HEK293 (cell line): ENCODE results near the gene DAP.
A peak's percentile ranks its signal among the peaks of the same experiment; 100 is the strongest.

Experiments
- CTCF ChIA-PET: fragments of 350-600 bp; formaldehyde crosslinking; extraction: SDS; loops from one replicate; lab custom pipeline; 2021; ENCODE audit warnings: antibody characterized with exemption; lab: Yijun Ruan, JAX
- POLR2A ChIA-PET: fragments of 300-600 bp; formaldehyde crosslinking; extraction: SDS; loops from one replicate; lab custom pipeline; 2020; ENCODE audit warnings: antibody characterized with exemption, inconsistent platforms; lab: Yijun Ruan, JAX
- H3K27ac ChIP-seq: fragments of 200-500 bp; sonication (Bioruptor generic); 2 replicates; pipeline ENCODE4 v1.5.1; 2014; ENCODE audit warnings: low read depth, low read length, control low read depth, inconsistent platforms; ENCODE audit errors: extremely low read depth
- H3K36me3 ChIP-seq, 2 experiments: fragments of 200-500 bp in 1 of 2; sonication (Bioruptor generic) in 1 of 2; 1 replicate in 1 of 2; 2 replicates in 1 of 2; pipeline ENCODE4 v1.5.1; 2014 to 2017; ENCODE audit warnings: inconsistent platforms in 2 of 2, low read length in 2 of 2; ENCODE audit not compliant: control insufficient read depth in 2 of 2, insufficient read depth in 1 of 2
- H3K4me1 ChIP-seq: fragments of 200-500 bp; sonication (Bioruptor generic); 2 replicates; pipeline ENCODE4 v1.5.1; 2014; ENCODE audit warnings: mild to moderate bottlenecking, low read length, inconsistent platforms; ENCODE audit not compliant: control insufficient read depth, insufficient read depth
- H3K4me3 ChIP-seq: 2 replicates; pipeline ENCODE4 v1.5.1; 2011; ENCODE audit warnings: low read depth, mild to moderate bottlenecking, control low read depth, low read length, moderate library complexity
- H3K9me3 ChIP-seq: fragments of 200-500 bp; sonication (Bioruptor generic); 2 replicates; pipeline ENCODE4 v1.5.1; 2014; ENCODE audit warnings: low read depth, low read length, inconsistent platforms; ENCODE audit not compliant: control insufficient read depth, insufficient read depth
- BCL11A ChIP-seq: fragments of 450-650 bp; formaldehyde crosslinking; IDR thresholded peaks from 2 replicates; pipeline ENCODE4 v1.5.1; 2016; ENCODE audit warnings: low read depth, missing biosample characterization, missing genetic modification characterization
- BCL11B ChIP-seq: fragments of 450-650 bp; formaldehyde crosslinking; IDR thresholded peaks from 2 replicates; pipeline ENCODE4 v1.5.1; 2016; ENCODE audit warnings: low read depth, missing biosample characterization, missing genetic modification characterization
- GLIS2 ChIP-seq: fragments of 450-650 bp; formaldehyde crosslinking; IDR thresholded peaks from 2 replicates; pipeline ENCODE4 v1.5.1; 2016; ENCODE audit warnings: missing biosample characterization, missing genetic modification characterization
- IKZF3 ChIP-seq: fragments of 450-650 bp; IDR thresholded peaks from 2 replicates; pipeline ENCODE4 v1.5.0; 2018; ENCODE audit warnings: missing biosample characterization, mild to moderate bottlenecking, missing genetic modification characterization, moderate library complexity
- MZF1 ChIP-seq: fragments of 450-650 bp; formaldehyde crosslinking; IDR thresholded peaks from 2 replicates; pipeline ENCODE4 v1.5.1; 2017; ENCODE audit warnings: missing biosample characterization, missing genetic modification characterization, borderline replicate concordance
- REPIN1 ChIP-seq: fragments of 450-650 bp; formaldehyde crosslinking; IDR thresholded peaks from 2 replicates; pipeline ENCODE4 v1.5.1; 2017; ENCODE audit warnings: missing biosample characterization, missing genetic modification characterization, low read depth
- SETDB1 ChIP-seq: IDR thresholded peaks from one replicate; pipeline ENCODE4 v1.6.1; 2017; ENCODE audit warnings: mild to moderate bottlenecking, low read length, moderate library complexity, mixed read lengths; ENCODE audit not compliant: insufficient read length
- SP7 ChIP-seq: fragments of 450-650 bp; formaldehyde crosslinking; IDR thresholded peaks from 2 replicates; pipeline ENCODE4 v1.5.1; 2016; ENCODE audit warnings: missing biosample characterization, missing genetic modification characterization
- YY1 ChIP-seq: fragments of 450-650 bp; formaldehyde crosslinking; IDR thresholded peaks from 2 replicates; pipeline ENCODE4 v1.5.1; 2018; ENCODE audit warnings: missing biosample characterization, missing genetic modification characterization
- ZBTB48 ChIP-seq: fragments of 450-650 bp; formaldehyde crosslinking; IDR thresholded peaks from 2 replicates; pipeline ENCODE4 v1.5.1; 2016; ENCODE audit warnings: missing biosample characterization, missing genetic modification characterization
- ZNF114 ChIP-seq: fragments of 450-650 bp; formaldehyde crosslinking; IDR thresholded peaks from 2 replicates; pipeline ENCODE4 v1.5.0; 2017; ENCODE audit warnings: missing biosample characterization, missing genetic modification characterization
- ZNF24 ChIP-seq: fragments of 450-650 bp; formaldehyde crosslinking; IDR thresholded peaks from 2 replicates; pipeline ENCODE4 v1.5.1; 2016; ENCODE audit warnings: missing biosample characterization, missing genetic modification characterization
- ZNF544 ChIP-seq: fragments of 450-650 bp; formaldehyde crosslinking; IDR thresholded peaks from 2 replicates; pipeline ENCODE4 v1.5.0; 2017; ENCODE audit warnings: missing biosample characterization, missing genetic modification characterization
- ZNF555 ChIP-seq: fragments of 450-650 bp; formaldehyde crosslinking; conservative IDR thresholded peaks from 2 replicates; pipeline ENCODE4 v1.5.1; 2017; ENCODE audit warnings: missing biosample characterization, mild to moderate bottlenecking, missing genetic modification characterization, inconsistent platforms
- ZNF558 ChIP-seq: fragments of 450-650 bp; formaldehyde crosslinking; IDR thresholded peaks from 2 replicates; pipeline ENCODE4 v1.5.1; 2016; ENCODE audit warnings: missing biosample characterization, missing genetic modification characterization
- ZNF600 ChIP-seq: fragments of 450-650 bp; formaldehyde crosslinking; IDR thresholded peaks from 2 replicates; pipeline ENCODE4 v1.5.1; 2016; ENCODE audit warnings: missing biosample characterization, missing genetic modification characterization
- ZNF621 ChIP-seq: fragments of 450-650 bp; formaldehyde crosslinking; IDR thresholded peaks from 2 replicates; pipeline ENCODE4 v1.5.1; 2017; ENCODE audit warnings: missing biosample characterization, missing genetic modification characterization
- ZNF623 ChIP-seq: fragments of 450-650 bp; formaldehyde crosslinking; IDR thresholded peaks from 2 replicates; pipeline ENCODE4 v1.5.1; 2016; ENCODE audit warnings: missing biosample characterization, missing genetic modification characterization
- ZNF626 ChIP-seq: fragments of 450-650 bp; sonication (Bioruptor Pico); formaldehyde crosslinking; IDR thresholded peaks from 2 replicates; pipeline ENCODE4 v1.5.1; 2018; ENCODE audit warnings: missing biosample characterization, missing genetic modification characterization, inconsistent platforms
- ZNF776 ChIP-seq: fragments of 450-650 bp; formaldehyde crosslinking; IDR thresholded peaks from 2 replicates; pipeline ENCODE4 v1.5.0; 2017; ENCODE audit warnings: missing biosample characterization, missing genetic modification characterization, borderline replicate concordance
- ZNF791 ChIP-seq: fragments of 450-650 bp; formaldehyde crosslinking; IDR thresholded peaks from 2 replicates; pipeline ENCODE4 v1.5.1; 2016; ENCODE audit warnings: missing biosample characterization, missing genetic modification characterization
- ZSCAN5A ChIP-seq: fragments of 450-650 bp; formaldehyde crosslinking; IDR thresholded peaks from 2 replicates; pipeline ENCODE4 v1.5.1; 2016; ENCODE audit warnings: missing biosample characterization, missing genetic modification characterization
- ZXDB ChIP-seq: fragments of 450-650 bp; formaldehyde crosslinking; IDR thresholded peaks from 2 replicates; pipeline ENCODE4 v1.5.1; 2016; ENCODE audit warnings: missing biosample characterization, missing genetic modification characterization
- TF ChIP-seq, protein P1 (sequence below): fragments of 450-650 bp; formaldehyde crosslinking; IDR thresholded peaks from 2 replicates; pipeline ENCODE4 v1.5.1; 2016; ENCODE audit warnings: missing biosample characterization, missing genetic modification characterization
- TF ChIP-seq, protein P2 (sequence below): fragments of 450-650 bp; formaldehyde crosslinking; IDR thresholded peaks from 2 replicates; pipeline ENCODE4 v1.5.1; 2016; ENCODE audit warnings: missing biosample characterization, missing genetic modification characterization

The DAP gene

GRCh38 chr5:10669983-10670382, 91.1 kb downstream of the DAP start (continued):
- TF ChIP-seq, protein P1, sequence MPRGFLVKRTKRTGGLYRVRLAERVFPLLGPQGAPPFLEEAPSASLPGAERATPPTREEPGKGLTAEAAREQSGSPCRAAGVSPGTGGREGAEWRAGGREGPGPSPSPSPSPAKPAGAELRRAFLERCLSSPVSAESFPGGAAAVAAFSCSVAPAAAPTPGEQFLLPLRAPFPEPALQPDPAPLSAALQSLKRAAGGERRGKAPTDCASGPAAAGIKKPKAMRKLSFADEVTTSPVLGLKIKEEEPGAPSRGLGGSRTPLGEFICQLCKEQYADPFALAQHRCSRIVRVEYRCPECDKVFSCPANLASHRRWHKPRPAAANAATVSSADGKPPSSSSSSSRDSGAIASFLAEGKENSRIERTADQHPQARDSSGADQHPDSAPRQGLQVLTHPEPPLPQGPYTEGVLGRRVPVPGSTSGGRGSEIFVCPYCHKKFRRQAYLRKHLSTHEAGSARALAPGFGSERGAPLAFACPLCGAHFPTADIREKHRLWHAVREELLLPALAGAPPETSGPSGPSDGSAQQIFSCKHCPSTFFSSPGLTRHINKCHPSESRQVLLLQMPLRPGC (tag by site-specific recombination): 0 out of 2 replicates have a peak, but pooled peaks have one; percentile 40

GRCh38 chr5:10668697-10669096, 92.3 kb downstream of the DAP start:
- no peaks in the 10 kb centered on the region for H3K9me3 ChIP-seq
- POLR2A ChIA-PET: no interaction called here
- TF ChIP-seq SETDB1 (peak; percentile 45), ZNF791 (tag by site-specific recombination) (no peak), ZSCAN5A (tag by site-specific recombination) (0 out of 2 replicates have a peak, but pooled peaks have one; percentile 51)
- H3K36me3 ChIP-seq: no peaks in the 10 kb centered on the region
- no peak overlapping the region for H3K27ac ChIP-seq
- H3K4me3 ChIP-seq: no peak overlapping the region
- no peaks in the 10 kb centered on the region for H3K4me1 ChIP-seq
- CTCF ChIA-PET: interaction anchor here (0.5 to 0.6 kb wide), 2 partner anchors 24 to 388 kb away, joined by 3 read pairs; no protein-coding TSS in a partner anchor

- no peaks in the 10 kb centered on the region for H3K9me3 ChIP-seq
- no peak overlapping the region for H3K4me3 ChIP-seq
- CTCF ChIA-PET: interaction anchor here (0.6 to 1.5 kb wide), 3 partner anchors 40 to 215 kb away, joined by 3 read pairs; no protein-coding TSS in a partner anchor
- H3K27ac ChIP-seq: no peak overlapping the region
- POLR2A ChIA-PET: no interaction called here
- no peak for TF ChIP-seq BCL11A (tag by site-specific recombination)
- no peak for TF ChIP-seq IKZF3 (tag by site-specific recombination)
- no peak for TF ChIP-seq GLIS2 (tag by site-specific recombination)
- no peak for TF ChIP-seq ZNF626 (tag by site-specific recombination)
- TF ChIP-seq ZNF623: no peak
- TF ChIP-seq REPIN1 (tag by site-specific recombination): no peak
- no peak for TF ChIP-seq ZXDB (tag by site-specific recombination)
- no peak for TF ChIP-seq ZNF24
- TF ChIP-seq YY1 (tag by site-specific recombination): no peak
- TF ChIP-seq BCL11B (tag by site-specific recombination): no peak
- TF ChIP-seq MZF1 (tag by site-specific recombination): no peak
- TF ChIP-seq ZNF600: no peak
- H3K4me1 ChIP-seq: no peaks in the 10 kb centered on the region
- no peaks in the 10 kb centered on the region for H3K36me3 ChIP-seq
Observed at GRCh38 chr5:10667431-10668057, 93.5 kb downstream of the DAP start.

GRCh38 chr5:10666531-10667299, 94.3 kb downstream of the DAP start:
- H3K27ac ChIP-seq: no peak overlapping the region
- no peaks in the 10 kb centered on the region for H3K36me3 ChIP-seq
- no peaks in the 10 kb centered on the region for H3K4me1 ChIP-seq
- ChIA-PET CTCF (interaction anchor here (1.0 to 1.9 kb wide), 3 partner anchors 39 to 214 kb away, joined by 3 to 6 read pairs (median 3); no protein-coding TSS in a partner anchor), POLR2A (no interaction called here)
- no peak overlapping the region for H3K4me3 ChIP-seq
- no peaks in the 10 kb centered on the region for H3K9me3 ChIP-seq
- TF ChIP-seq ZNF114: no peak
- no peak for TF ChIP-seq ZNF623
- no peak for TF ChIP-seq ZNF558 (tag by site-specific recombination)
- TF ChIP-seq ZNF621 (tag by site-specific recombination): no peak
- TF ChIP-seq ZNF544 (tag by site-specific recombination): no peak
- TF ChIP-seq ZNF555 (tag by site-specific recombination): no peak
- TF ChIP-seq IKZF3 (tag by site-specific recombination): no peak
- no peak for TF ChIP-seq ZBTB48 (tag by site-specific recombination)
- TF ChIP-seq, protein P2, sequence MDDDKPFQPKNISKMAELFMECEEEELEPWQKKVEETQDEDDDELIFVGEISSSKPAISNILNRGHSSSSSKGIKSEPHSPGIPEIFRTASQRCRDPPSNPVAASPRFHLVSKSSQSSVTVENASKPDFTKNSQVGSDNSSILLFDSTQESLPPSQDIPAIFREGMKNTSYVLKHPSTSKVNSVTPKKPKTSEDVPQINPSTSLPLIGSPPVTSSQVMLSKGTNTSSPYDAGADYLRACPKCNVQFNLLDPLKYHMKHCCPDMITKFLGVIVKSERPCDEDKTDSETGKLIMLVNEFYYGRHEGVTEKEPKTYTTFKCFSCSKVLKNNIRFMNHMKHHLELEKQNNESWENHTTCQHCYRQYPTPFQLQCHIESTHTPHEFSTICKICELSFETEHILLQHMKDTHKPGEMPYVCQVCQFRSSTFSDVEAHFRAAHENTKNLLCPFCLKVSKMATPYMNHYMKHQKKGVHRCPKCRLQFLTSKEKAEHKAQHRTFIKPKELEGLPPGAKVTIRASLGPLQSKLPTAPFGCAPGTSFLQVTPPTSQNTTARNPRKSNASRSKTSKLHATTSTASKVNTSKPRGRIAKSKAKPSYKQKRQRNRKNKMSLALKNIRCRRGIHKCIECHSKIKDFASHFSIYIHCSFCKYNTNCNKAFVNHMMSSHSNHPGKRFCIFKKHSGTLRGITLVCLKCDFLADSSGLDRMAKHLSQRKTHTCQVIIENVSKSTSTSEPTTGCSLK (tag by site-specific recombination): no peak
- no peak for TF ChIP-seq SP7
- no peak for TF ChIP-seq ZNF776
